PC-3 (cell line): ENCODE measurements around the gene RAI1. TPM values are rescaled to one million over a fixed set of nuclear protein-coding genes. Genes with fewer than 3 reads are reported as not detected.

Source experiments
- ATAC-seq: fragments of 200-7000 bp; cut with Tn5 transposase; 2 replicates; pipeline ENCODE4 v1.9.1; 2020; ENCODE audit warnings: mild to moderate bottlenecking, moderate library complexity
- BruUV-seq: library from RNA; stranded (reverse); fragments of 400-500 nt; replicated peaks from 2 replicates; lab custom pipeline; 2021; lab: Mats Ljungman, UMichigan
- CTCF ChIA-PET: fragments of 300-600 bp; sonication (Branson Sonifier 250); formaldehyde crosslinking; loops from one replicate; lab custom pipeline; 2022; ENCODE audit warnings: antibody characterized with exemption; lab: Charles Lee
- POLR2A ChIA-PET: fragments of 300-600 bp; sonication (Branson Sonifier 250); formaldehyde crosslinking; loops from one replicate; lab custom pipeline; 2022; ENCODE audit warnings: antibody characterized with exemption; ENCODE audit not compliant: unreplicated experiment; lab: Charles Lee
- DNase-seq: peaks from one replicate; pipeline ENCODE4 v3.0.0-alpha.2; 2015
- H2AFZ ChIP-seq: fragments of 300-600 bp; sonication (generic); 2 replicates; pipeline ENCODE4 v1.6.0; 2016; ENCODE audit warnings: antibody characterized with exemption, low read length
- H3F3A ChIP-seq: fragments of 300-600 bp; sonication (generic); one replicate; pipeline ENCODE4 v1.6.0; 2017; ENCODE audit warnings: antibody characterized with exemption, low read length, control low read depth, mild to moderate bottlenecking; ENCODE audit not compliant: unreplicated experiment
- H3K27ac ChIP-seq: fragments of 300-600 bp; sonication (generic); 2 replicates; pipeline ENCODE4 v1.5.1; 2016; ENCODE audit warnings: mild to moderate bottlenecking, low read length
- H3K27me3 ChIP-seq: fragments of 300-600 bp; sonication (generic); 2 replicates; pipeline ENCODE4 v1.6.1; 2016; ENCODE audit warnings: low read length, mixed read lengths
- H3K36me3 ChIP-seq: fragments of 300-600 bp; sonication (generic); 2 replicates; pipeline ENCODE4 v1.6.1; 2016; ENCODE audit warnings: low read depth, mixed run types, low read length, mixed read lengths
- H3K4me1 ChIP-seq: fragments of 300-600 bp; sonication (generic); 2 replicates; pipeline ENCODE4 v1.5.1; 2016; ENCODE audit warnings: low read length; ENCODE audit not compliant: insufficient read depth
- H3K4me2 ChIP-seq: fragments of 300-600 bp; sonication (generic); 2 replicates; pipeline ENCODE4 v1.6.0; 2016; ENCODE audit warnings: low read length
- H3K4me3 ChIP-seq: fragments of 300-600 bp; sonication (generic); 2 replicates; pipeline ENCODE4 v1.5.1; 2016; ENCODE audit warnings: mild to moderate bottlenecking, low read length, mixed read lengths
- H3K79me2 ChIP-seq: fragments of 300-600 bp; sonication (generic); 2 replicates; pipeline ENCODE4 v1.6.1; 2017; ENCODE audit warnings: low read length, mixed read lengths
- H3K9ac ChIP-seq: fragments of 300-600 bp; sonication (generic); 2 replicates; pipeline ENCODE4 v1.6.0; 2016; ENCODE audit warnings: mild to moderate bottlenecking, low read length
- H3K9me2 ChIP-seq: fragments of 300-600 bp; sonication (generic); replicated peaks from 2 replicates; pipeline ENCODE4 v1.6.1; 2016; ENCODE audit warnings: mixed run types, low read length, mixed read lengths
- H3K9me3 ChIP-seq: fragments of 300-600 bp; sonication (generic); 2 replicates; pipeline ENCODE4 v1.6.1; 2016; ENCODE audit warnings: low read length, mixed read lengths
- H4K20me1 ChIP-seq: fragments of 300-600 bp; sonication (generic); 2 replicates; pipeline ENCODE4 v1.6.1; 2016; ENCODE audit warnings: low read length, mixed read lengths
- CTCF ChIP-seq: fragments of 300-600 bp; sonication (generic); conservative IDR thresholded peaks from 2 replicates; pipeline ENCODE4 v1.5.1; 2017; ENCODE audit warnings: antibody characterized with exemption, low read depth, mild to moderate bottlenecking, low read length
- EZH2 ChIP-seq: fragments of 300-600 bp; sonication (generic); IDR thresholded peaks from one replicate; pipeline ENCODE4 v1.6.1; 2017; ENCODE audit warnings: antibody characterized with exemption, mild to moderate bottlenecking, low read length; ENCODE audit not compliant: unreplicated experiment
- EZH2phosphoT487 ChIP-seq: fragments of 300-600 bp; sonication (generic); IDR thresholded peaks from 2 replicates; pipeline ENCODE4 v1.6.1; 2018; ENCODE audit warnings: mild to moderate bottlenecking, antibody characterized with exemption, low read length, borderline replicate concordance
- intact Hi-C: fragments of 100-400 bp; cut with micrococcal nuclease; formaldehyde crosslinking; loops from 2 replicates; pipeline ENCODE4 v1.9.0; 2023
- total RNA-seq: library from RNA; depleted of rRNA; stranded (reverse); fragments of >200 nt; gene quantifications from 2 replicates; pipeline ENCODE4 v1.2.3, GENCODE V29; 2014

Gene RAI1
- total RNA-seq, 1 experiment from 2014 or later = 33.0 TPM

GRCh38 chr17:17670701-17671305 is 10.5 kb upstream of the RAI1 start:
- H2AFZ ChIP-seq = no peak overlapping the region
- no peak overlapping the region for H3K9ac ChIP-seq
- H3K27ac ChIP-seq = no peak overlapping the region
- H3K9me3 ChIP-seq = no peaks in the 10 kb centered on the region
- intact Hi-C loops = no loop called here
- peaks cover 22% of the 10 kb centered on the region for H3K4me1 ChIP-seq
- no peaks in the 10 kb centered on the region for H3K36me3 ChIP-seq
- no peaks in the 10 kb centered on the region for H3F3A ChIP-seq
- no peaks in the 10 kb centered on the region for H3K79me2 ChIP-seq
- no peaks in the 10 kb centered on the region for H3K27me3 ChIP-seq
- H3K4me3 ChIP-seq = no peak overlapping the region
- no peaks in the 10 kb centered on the region for H4K20me1 ChIP-seq
- DNase-seq (no peak), ATAC-seq (no peak)
- no peaks in the 10 kb centered on the region for H3K9me2 ChIP-seq
- POLR2A ChIA-PET = no interaction called here
- BruUV-seq = no TSS peak
- H3K4me2 ChIP-seq = no peak overlapping the region
- CTCF ChIA-PET = no interaction called here
- TF ChIP-seq EZH2 (no peak), CTCF (no peak)

GRCh38 chr17:17671369-17672129 is 9.7 kb upstream of the RAI1 start:
- H3K79me2 ChIP-seq = no peaks in the 10 kb centered on the region
- H3K9ac ChIP-seq = no peak overlapping the region
- no peaks in the 10 kb centered on the region for H3F3A ChIP-seq
- ATAC-seq (no peak), DNase-seq (no peak)
- ChIA-PET CTCF (interaction anchor here (0.6 kb wide), 1 partner anchor 52 kb away, joined by 3 read pairs; no protein-coding TSS in a partner anchor), POLR2A (no interaction called here)
- H3K9me2 ChIP-seq = no peaks in the 10 kb centered on the region
- no peak overlapping the region for H3K4me3 ChIP-seq
- H4K20me1 ChIP-seq = no peaks in the 10 kb centered on the region
- no TSS peak for BruUV-seq
- no peak overlapping the region for H3K27ac ChIP-seq
- peaks cover 23% of the 10 kb centered on the region for H3K4me1 ChIP-seq
- H2AFZ ChIP-seq = no peak overlapping the region
- intact Hi-C loops = no loop called here
- TF ChIP-seq CTCF (no peak), EZH2 (no peak), EZH2phosphoT487 (no peak)
- no peaks in the 10 kb centered on the region for H3K36me3 ChIP-seq
- H3K27me3 ChIP-seq = no peaks in the 10 kb centered on the region
- H3K4me2 ChIP-seq = no peak overlapping the region
- H3K9me3 ChIP-seq = no peaks in the 10 kb centered on the region
